Neural progenitor cell (in vitro differentiated cells): ENCODE measurements around the gene USP49. TPM values are rescaled to one million over a fixed set of nuclear protein-coding genes. Genes with fewer than 3 reads are reported as not detected.

Experiments used
- DNase-seq: peaks from one replicate; pipeline ENCODE4 v3.0.0-alpha.2; 2016; ENCODE audit warnings: low spot score
- H2AFZ ChIP-seq: fragments of 200-600 bp; sonication (generic); replicated peaks from 2 replicates; pipeline ENCODE4 v1.6.1; 2016; ENCODE audit warnings: antibody characterized with exemption
- H3F3A ChIP-seq: fragments of 200-600 bp; sonication (generic); 2 replicates; pipeline ENCODE4 v1.6.1; 2016; ENCODE audit warnings: antibody characterized with exemption, low read depth
- H3K27ac ChIP-seq: fragments of 200-600 bp; sonication (generic); 2 replicates; pipeline ENCODE4 v1.5.1; 2016; ENCODE audit warnings: mild to moderate bottlenecking
- H3K27me3 ChIP-seq: fragments of 200-600 bp; sonication (generic); 2 replicates; pipeline ENCODE4 v1.6.1; 2016; ENCODE audit warnings: mild to moderate bottlenecking, moderate library complexity
- H3K36me3 ChIP-seq: fragments of 200-600 bp; sonication (generic); 2 replicates; pipeline ENCODE4 v1.5.1; 2016
- H3K4me1 ChIP-seq: fragments of 200-600 bp; sonication (generic); 2 replicates; pipeline ENCODE4 v1.6.1; 2016; ENCODE audit warnings: mixed run types
- H3K4me2 ChIP-seq: fragments of 200-600 bp; sonication (generic); 2 replicates; pipeline ENCODE4 v1.6.1; 2016
- H3K4me3 ChIP-seq: fragments of 200-600 bp; sonication (generic); 2 replicates; pipeline ENCODE4 v1.5.1; 2016
- H3K79me2 ChIP-seq: fragments of 200-600 bp; sonication (generic); 2 replicates; pipeline ENCODE4 v1.6.1; 2016; ENCODE audit warnings: low read depth
- H3K9ac ChIP-seq: fragments of 200-600 bp; sonication (generic); 2 replicates; pipeline ENCODE4 v1.6.1; 2016
- H3K9me3 ChIP-seq: fragments of 200-600 bp; sonication (generic); 2 replicates; pipeline ENCODE4 v1.5.1; 2016; ENCODE audit warnings: low read depth
- H4K20me1 ChIP-seq: fragments of 200-600 bp; sonication (generic); 2 replicates; pipeline ENCODE4 v1.6.1; 2016; ENCODE audit warnings: low read depth
- H3K27ac Mint-ChIP-seq: 3 replicates; pipeline ENCODE4 v1.8.0; 2021; ENCODE audit warnings: mixed read lengths
- H3K27me3 Mint-ChIP-seq: 2 replicates; pipeline ENCODE4 v1.8.0; 2022; ENCODE audit warnings: low read depth, mild to moderate bottlenecking, inconsistent platforms, moderate library complexity, mixed read lengths; ENCODE audit not compliant: insufficient read depth
- H3K36me3 Mint-ChIP-seq: 3 replicates; pipeline ENCODE4 v1.8.0; 2021; ENCODE audit warnings: mixed read lengths
- H3K4me1 Mint-ChIP-seq: 3 replicates; pipeline ENCODE4 v1.8.0; 2021; ENCODE audit warnings: mixed read lengths
- H3K4me3 Mint-ChIP-seq: 3 replicates; pipeline ENCODE4 v1.8.0; 2021; ENCODE audit warnings: mild to moderate bottlenecking, moderate library complexity, mixed read lengths
- H3K9me3 Mint-ChIP-seq: 3 replicates; pipeline ENCODE4 v1.8.0; 2020; ENCODE audit warnings: mixed read lengths
- CTCF ChIP-seq: fragments of 200-600 bp; sonication (generic); IDR thresholded peaks from 2 replicates; pipeline ENCODE4 v1.5.1; 2017; ENCODE audit warnings: antibody characterized with exemption, mild to moderate bottlenecking
- EZH2 ChIP-seq: fragments of 200-600 bp; sonication (generic); IDR thresholded peaks from 2 replicates; pipeline ENCODE4 v1.6.1; 2017; ENCODE audit warnings: antibody characterized with exemption, mild to moderate bottlenecking, moderate library complexity
- EZH2phosphoT487 ChIP-seq: fragments of 200-600 bp; sonication (generic); IDR thresholded peaks from 2 replicates; pipeline ENCODE4 v1.6.1; 2017; ENCODE audit warnings: antibody characterized with exemption
- total RNA-seq: library from RNA; depleted of rRNA; stranded (reverse); fragments of >200 nt; gene quantifications from 2 replicates; pipeline ENCODE4 v1.2.3, GENCODE V29; 2015; ENCODE audit warnings: low replicate concordance

USP49 gene
- total RNA-seq, 1 donor from 2014 or later: 25.0 TPM

DNA sequence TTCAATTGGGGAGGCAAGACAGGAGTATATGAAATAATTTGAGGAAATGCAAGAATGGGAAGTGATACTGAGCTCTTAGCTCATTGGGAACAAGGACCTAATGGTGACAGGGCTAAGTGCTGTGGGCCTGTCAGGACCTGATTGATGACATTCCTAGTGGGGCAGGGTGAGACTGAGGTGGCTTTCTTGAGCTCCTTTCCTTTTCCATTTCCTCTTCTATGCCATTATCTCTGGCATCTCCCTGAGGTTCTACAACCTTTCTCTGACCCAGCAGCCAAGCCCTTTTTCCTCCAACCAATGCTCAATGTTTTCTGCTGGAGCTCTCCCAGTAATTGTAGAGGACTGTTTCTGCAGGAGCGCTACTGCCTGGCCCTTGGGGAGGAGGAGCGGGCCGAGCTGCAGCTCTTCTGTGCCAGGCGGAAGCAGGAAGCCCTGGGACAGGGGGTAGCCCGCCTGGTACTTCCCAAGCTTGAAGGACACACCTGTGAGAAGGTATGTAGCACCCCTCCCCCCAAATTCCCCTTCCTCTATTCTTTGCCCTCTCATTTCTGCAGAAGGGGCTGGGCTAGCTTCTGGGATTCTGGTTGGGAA is 110.5 kb downstream of the USP49 start:
- Histone ChIP-seq H2AFZ (no peak overlapping the region), H3K4me2 (no peak overlapping the region), H3K27ac (no peak overlapping the region), H3K79me2 (peaks cover 21% of the 10 kb centered on the region), H3F3A (peaks cover 36% of the 10 kb centered on the region), H3K9me3 (no peaks in the 10 kb centered on the region), H3K4me3 (no peak overlapping the region), H4K20me1 (no peaks in the 10 kb centered on the region), H3K36me3 (no peaks in the 10 kb centered on the region), H3K9ac (no peak overlapping the region), H3K4me1 (peaks cover 5% of the 10 kb centered on the region), H3K27me3 (peaks cover 36% of the 10 kb centered on the region)
- TF ChIP-seq EZH2phosphoT487 (no peak), EZH2 (no peak), CTCF (no peak)
- peak overlapping the region; percentile 98 for H3K4me3 Mint-ChIP-seq
- peaks cover 9% of the 10 kb centered on the region for H3K27me3 Mint-ChIP-seq
- peaks cover 5% of the 10 kb centered on the region for H3K36me3 Mint-ChIP-seq
- DNase-seq: no peak
- H3K9me3 Mint-ChIP-seq: no peaks in the 10 kb centered on the region
- peaks cover 12% of the 10 kb centered on the region for H3K4me1 Mint-ChIP-seq
- no peak overlapping the region for H3K27ac Mint-ChIP-seq

GRCh38 chr6:41783106-41783780 is 111.9 kb downstream of the USP49 start:
- H3K9me3 Mint-ChIP-seq: no peaks in the 10 kb centered on the region
- H3K27me3 Mint-ChIP-seq: peaks cover 9% of the 10 kb centered on the region

DNA sequence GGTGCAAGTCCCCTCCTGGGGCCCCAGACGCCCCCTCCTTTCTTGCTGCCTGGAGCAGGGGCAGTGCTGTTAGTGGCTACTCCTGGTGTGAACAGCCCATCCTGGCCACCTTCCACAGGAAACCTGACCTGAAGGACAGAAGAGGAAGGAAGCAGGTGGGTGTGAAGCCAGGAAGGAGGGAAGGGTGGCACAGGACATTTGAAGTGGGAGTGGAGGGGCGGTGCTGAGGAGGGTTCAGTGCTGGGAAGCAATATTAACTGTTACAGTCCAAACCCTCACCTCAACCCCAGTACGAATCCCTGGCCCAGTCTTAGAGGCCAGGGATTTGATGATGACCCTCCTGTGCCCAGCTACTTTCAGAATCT is 113.8 kb downstream of the USP49 start:
- peak overlapping the region; percentile 88 for H3K4me3 Mint-ChIP-seq
- no peak for DNase-seq
- Histone ChIP-seq H3K4me3 (peak overlapping the region; percentile 84), H3K4me1 (peaks cover 12% of the 10 kb centered on the region), H3K9ac (no peak overlapping the region), H3F3A (peaks cover 15% of the 10 kb centered on the region), H3K27ac (no peak overlapping the region), H3K9me3 (no peaks in the 10 kb centered on the region), H2AFZ (no peak overlapping the region), H4K20me1 (no peaks in the 10 kb centered on the region), H3K4me2 (peak overlapping the region; percentile 97), H3K36me3 (no peaks in the 10 kb centered on the region), H3K79me2 (no peaks in the 10 kb centered on the region), H3K27me3 (peaks cover 36% of the 10 kb centered on the region)
- H3K27me3 Mint-ChIP-seq: peaks cover 11% of the 10 kb centered on the region
- no peaks in the 10 kb centered on the region for H3K36me3 Mint-ChIP-seq
- H3K27ac Mint-ChIP-seq: peak overlapping the region; percentile 79
- no peaks in the 10 kb centered on the region for H3K9me3 Mint-ChIP-seq
- no peak for TF ChIP-seq CTCF
- no peak for TF ChIP-seq EZH2phosphoT487
- no peak for TF ChIP-seq EZH2
- peaks cover 14% of the 10 kb centered on the region for H3K4me1 Mint-ChIP-seq

More at GRCh38 chr6:41783106-41783780, 111.9 kb downstream of the USP49 start:
- peaks cover 7% of the 10 kb centered on the region for H3K79me2 ChIP-seq
- H3F3A ChIP-seq: peaks cover 26% of the 10 kb centered on the region
- no peaks in the 10 kb centered on the region for H3K36me3 Mint-ChIP-seq
- H3K9me3 ChIP-seq: no peaks in the 10 kb centered on the region
- H2AFZ ChIP-seq: no peak overlapping the region
- H3K4me3 Mint-ChIP-seq: no peak overlapping the region
- no peak overlapping the region for H3K4me2 ChIP-seq
- H3K27ac ChIP-seq: no peak overlapping the region
- H3K9ac ChIP-seq: no peak overlapping the region
- H3K4me1 Mint-ChIP-seq: peaks cover 14% of the 10 kb centered on the region
- no peak overlapping the region for H3K27ac Mint-ChIP-seq
- H3K27me3 ChIP-seq: peaks cover 36% of the 10 kb centered on the region
- no peak overlapping the region for H3K4me3 ChIP-seq
- TF ChIP-seq EZH2: no peak
- TF ChIP-seq CTCF: no peak
- no peak for TF ChIP-seq EZH2phosphoT487
- no peak for DNase-seq
- peaks cover 12% of the 10 kb centered on the region for H3K4me1 ChIP-seq
- no peaks in the 10 kb centered on the region for H4K20me1 ChIP-seq
- H3K36me3 ChIP-seq: no peaks in the 10 kb centered on the region
